A673 (cell line): Measurements from ENCODE around the gene CORO2A. TPM values are rescaled to one million over a fixed set of nuclear protein-coding genes. Genes with fewer than 3 reads are reported as not detected.
A peak's percentile ranks its signal among the peaks of the same experiment; 100 is the strongest.
"Not testable (repeated sequence)": the region's sequence is repeated elsewhere in the genome, so short reads cannot be mapped to it uniquely, and the experiment has no call there.

Experiments used
- BruUV-seq: library from RNA; stranded (reverse); fragments of 400-500 nt; replicated peaks from 2 replicates; lab custom pipeline; 2021; lab: Mats Ljungman, UMichigan
- CTCF ChIA-PET: fragments of 300-600 bp; sonication (Branson Sonifier 250); formaldehyde crosslinking; loops from one replicate; lab custom pipeline; 2022; ENCODE audit warnings: antibody characterized with exemption; lab: Charles Lee
- POLR2A ChIA-PET: fragments of 300-600 bp; sonication (Branson Sonifier 250); formaldehyde crosslinking; loops from one replicate; lab custom pipeline; 2022; ENCODE audit warnings: antibody characterized with exemption; ENCODE audit not compliant: low non-redundant PET; lab: Charles Lee
- DNase-seq: peaks from one replicate; pipeline ENCODE4 v3.0.0-alpha.2; 2015; ENCODE audit warnings: low spot score
- H3K27ac ChIP-seq: fragments of 200-600 bp; sonication (generic); 2 replicates; pipeline ENCODE4 v1.5.1; 2016; ENCODE audit warnings: mixed run types, low read depth, mild to moderate bottlenecking, mixed read lengths, antibody characterized with exemption, low read length; ENCODE audit not compliant: poor library complexity, severe bottlenecking
- H3K27me3 ChIP-seq: fragments of 200-600 bp; sonication (generic); replicated peaks from 2 replicates; pipeline ENCODE4 v1.6.1; 2017; ENCODE audit warnings: mixed run types, low read depth, mild to moderate bottlenecking, mixed read lengths, antibody characterized with exemption, low read length; ENCODE audit not compliant: insufficient read depth, poor library complexity
- H3K36me3 ChIP-seq: fragments of 200-600 bp; sonication (generic); 2 replicates; pipeline ENCODE4 v1.6.1; 2016; ENCODE audit warnings: mixed run types, mild to moderate bottlenecking, mixed read lengths, antibody characterized with exemption, low read length; ENCODE audit not compliant: insufficient read depth, poor library complexity, severe bottlenecking
- H3K4me1 ChIP-seq: fragments of 200-600 bp; sonication (generic); 2 replicates; pipeline ENCODE4 v1.6.1; 2017; ENCODE audit warnings: mixed run types, mild to moderate bottlenecking, mixed read lengths, antibody characterized with exemption, low read length; ENCODE audit not compliant: insufficient read depth, poor library complexity, severe bottlenecking
- H3K4me3 ChIP-seq: fragments of 200-600 bp; sonication (generic); 2 replicates; pipeline ENCODE4 v1.5.1; 2016; ENCODE audit warnings: low read depth, mixed run types, mild to moderate bottlenecking, mixed read lengths, low read length; ENCODE audit not compliant: poor library complexity, severe bottlenecking
- H3K9me3 ChIP-seq: fragments of 200-600 bp; sonication (generic); 2 replicates; pipeline ENCODE4 v1.6.1; 2016; ENCODE audit warnings: mixed run types, low read depth, mild to moderate bottlenecking, mixed read lengths, antibody characterized with exemption, low read length; ENCODE audit not compliant: poor library complexity, severe bottlenecking
- CTCF ChIP-seq: fragments of 300-800, 200-600 bp; sonication (generic); conservative IDR thresholded peaks from 2 replicates; pipeline ENCODE4 v1.5.1; 2017; ENCODE audit warnings: low read depth, mild to moderate bottlenecking, antibody characterized with exemption, low read length, moderate library complexity, mixed read lengths
- EZH2 ChIP-seq: fragments of 200-600 bp; sonication (generic); IDR thresholded peaks from 2 replicates; pipeline ENCODE4 v1.6.1; 2017; ENCODE audit warnings: borderline replicate concordance, low read depth, mild to moderate bottlenecking, mixed read lengths, antibody characterized with exemption, low read length; ENCODE audit not compliant: poor library complexity, severe bottlenecking
- intact Hi-C: fragments of 100-400 bp; cut with micrococcal nuclease; formaldehyde crosslinking; loops from one replicate; pipeline ENCODE4 v1.10.0; 2022; ENCODE audit not compliant: unreplicated experiment
- total RNA-seq: library from RNA; stranded (reverse); gene quantifications from 2 replicates; pipeline ENCODE4 v1.2.3, GENCODE V29; 2021

The CORO2A gene
- total RNA-seq, 1 experiment from 2014 or later, result 0.52 TPM

GRCh38 chr9:98078895-98079294 lies 113.5 kb downstream of the CORO2A start:
- CTCF ChIA-PET, result no interaction called here
- TF ChIP-seq EZH2 (no peak), CTCF (no peak)

DNA sequence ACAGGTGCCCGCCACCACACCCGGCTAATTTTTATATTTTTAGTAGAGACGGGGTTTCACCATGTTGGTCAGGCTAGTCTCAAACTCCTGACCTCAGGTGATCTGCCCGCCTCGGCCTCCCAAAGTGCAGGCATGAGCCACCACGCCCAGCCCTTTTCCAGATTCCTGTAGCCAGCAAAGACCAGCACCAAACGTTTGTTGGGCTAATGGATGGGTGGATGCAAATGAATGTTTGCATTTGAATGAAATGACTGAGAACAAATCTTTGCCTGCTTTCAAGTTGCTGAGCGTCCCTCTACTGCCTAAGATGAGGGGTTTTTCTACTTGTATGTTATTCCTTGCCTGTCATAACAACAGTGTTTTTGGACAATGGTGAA lies 115.9 kb downstream of the CORO2A start:
- DNase-seq, H3K27ac ChIP-seq, BruUV-seq, H3K36me3 ChIP-seq, H3K4me1 ChIP-seq, CTCF ChIA-PET, H3K4me3 ChIP-seq, H3K9me3 ChIP-seq, H3K27me3 ChIP-seq, POLR2A ChIA-PET: not testable (repeated sequence)
- intact Hi-C loops, result loop anchor here (5.0 to 10.0 kb wide), 2 partner anchors 131 to 698 kb away; no protein-coding TSS in a partner anchor

More at GRCh38 chr9:98078895-98079294, 113.5 kb downstream of the CORO2A start:
- no peak for DNase-seq
- H3K4me3 ChIP-seq, result no peak overlapping the region
- BruUV-seq, result no TSS peak
- H3K36me3 ChIP-seq, result peaks cover 10% of the 10 kb centered on the region
- H3K4me1 ChIP-seq, result peaks cover 9% of the 10 kb centered on the region
- POLR2A ChIA-PET, result no interaction called here
- no peaks in the 10 kb centered on the region for H3K9me3 ChIP-seq
- intact Hi-C loops, result loop anchor here (5.0 to 10.0 kb wide), 2 partner anchors 128 to 696 kb away; no protein-coding TSS in a partner anchor
- no peak overlapping the region for H3K27ac ChIP-seq
- H3K27me3 ChIP-seq, result no peaks in the 10 kb centered on the region

DNA sequence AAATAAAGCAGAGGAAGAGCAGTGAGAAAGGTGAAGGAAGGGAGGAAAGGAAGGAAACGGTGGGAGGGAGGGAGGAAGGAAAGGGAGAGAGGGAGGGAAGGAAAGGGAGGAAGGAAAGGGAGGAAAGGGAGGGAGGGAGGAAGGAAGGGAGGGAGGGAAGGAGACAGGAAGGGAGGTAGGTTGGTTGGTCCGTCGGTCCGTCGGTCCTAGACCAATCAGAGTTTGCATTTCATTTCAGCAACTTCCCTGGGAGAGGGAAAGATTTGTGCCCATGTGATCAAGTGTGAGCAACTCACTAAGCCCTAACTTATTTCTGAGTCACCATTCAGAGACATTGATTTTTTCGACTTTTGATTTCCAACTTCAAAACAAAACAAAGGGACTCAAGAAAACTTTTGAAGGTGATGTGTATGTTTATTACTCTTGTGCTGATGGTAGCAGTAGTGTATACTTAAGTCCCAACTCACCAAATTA lies 117.1 kb downstream of the CORO2A start:
- intact Hi-C loops, result loop anchor here (5.0 to 10.0 kb wide), 2 partner anchors 132 to 699 kb away; no protein-coding TSS in a partner anchor
- Histone ChIP-seq H3K27me3 (no peaks in the 10 kb centered on the region), H3K4me1 (peaks cover 9% of the 10 kb centered on the region), H3K9me3 (no peaks in the 10 kb centered on the region), H3K36me3 (no peaks in the 10 kb centered on the region), H3K4me3 (no peak overlapping the region), H3K27ac (no peak overlapping the region)
- CTCF ChIA-PET, result no interaction called here
- no peak for TF ChIP-seq CTCF
- no TSS peak for BruUV-seq
- DNase-seq, result peak; percentile 63
- POLR2A ChIA-PET, result no interaction called here
